Measurements from ENCODE around the gene ETV5. TPM values are rescaled to one million over a fixed set of nuclear protein-coding genes. Genes with fewer than 3 reads are reported as not detected.

The ETV5 gene
- total and polyA plus RNA-seq, 9 of the 15 experiments (the other 6 are each of a cell fraction or from before 2014, with no cell fraction given), result 9.2 to 25.9 (median 15.9) TPM

- H3K9me1 ChIP-seq (ENCODE audit: control insufficient read depth, insufficient read depth, low read length), result no peaks in the 10 kb centered on the region
- ATAC-seq, result no peak
- peaks cover 36 to 38% of the 10 kb centered on the region in 2 experiments for H3K27me3 ChIP-seq (ENCODE audit: control insufficient read depth in 2 of 2, insufficient read depth in 2 of 2, low read length in 2 of 2)
- intact Hi-C loops (cut with micrococcal nuclease), result no loop called here
- no peak overlapping the region for H3K9ac ChIP-seq (ENCODE audit: insufficient read depth in 1 of 2, low read depth in 2 of 2, low read length in 2 of 2)
- in situ Hi-C loops (cut with MboI), result no loop called here
- H3K4me1 ChIP-seq (replicated peaks in 1 of 2; ENCODE audit: control insufficient read depth in 2 of 2, insufficient read depth in 2 of 2, low read length in 2 of 2), result no peaks in the 10 kb centered on the region
- ChIA-PET POLR2A (no interaction called here), CTCF (ENCODE audit: low intra/inter-chr PET ratio) (no interaction called here)
- 3% methylated on average over 2 of the region's 2 CpGs for WGBS (ENCODE audit: insufficient coverage, low coverage, missing lambda C conversion rate)
- no peaks in the 10 kb centered on the region for H3K9me3 ChIP-seq (replicated peaks; ENCODE audit: control insufficient read depth, insufficient read depth, low read depth, low read length)
- no peak for TF ChIP-seq ZFX (CRISPR knock-in tag; IDR thresholded peaks at IDR 0.05)
- H3K36me3 ChIP-seq (ENCODE audit: control insufficient read depth, insufficient read depth, low read length), result no peaks in the 10 kb centered on the region
- no peak overlapping the region for H2AFZ ChIP-seq (ENCODE audit: low read depth, low read length)
- BruUV-seq (replicated peaks), result no TSS peak
- no peak for DNase-seq (ENCODE audit: extremely low read depth in 1 of 4, low spot score in 3 of 4)
- H4K20me1 ChIP-seq (replicated peaks; ENCODE audit: control insufficient read depth, insufficient read depth, low read length), result 0 out of 2 replicates have a peak, but pooled peaks cover 2% of the 10 kb centered on the region
- H3K27ac ChIP-seq (ENCODE audit: extremely low read depth, low read depth, low read length), result no peak overlapping the region
- no peak overlapping the region for H3K4me2 ChIP-seq (ENCODE audit: insufficient read depth, low read length)
- no peaks in the 10 kb centered on the region for H3K79me2 ChIP-seq (ENCODE audit: control insufficient read depth, insufficient read depth, low read length)
- FAIRE-seq, result no peak
- H3K4me3 ChIP-seq, result no peak overlapping the region
These were observed 45.8 kb upstream of the ETV5 start for GRCh38 chr3:186154641-186155040.

- H3K9me3 ChIP-seq (replicated peaks; ENCODE audit: control insufficient read depth, insufficient read depth, low read depth, low read length), result no peaks in the 10 kb centered on the region
- DNase-seq (ENCODE audit: extremely low read depth in 1 of 4, low spot score in 3 of 4), result no peak
- H2AFZ ChIP-seq (ENCODE audit: low read depth, low read length), result no peak overlapping the region
- no peaks in the 10 kb centered on the region for H3K79me2 ChIP-seq (ENCODE audit: control insufficient read depth, insufficient read depth, low read length)
- no peak overlapping the region for H3K9ac ChIP-seq (ENCODE audit: insufficient read depth in 1 of 2, low read depth in 2 of 2, low read length in 2 of 2)
- intact Hi-C loops (cut with micrococcal nuclease) (no loop called here), in situ Hi-C loops (cut with MboI) (no loop called here)
- H3K4me1 ChIP-seq (replicated peaks in 1 of 2; ENCODE audit: control insufficient read depth in 2 of 2, insufficient read depth in 2 of 2, low read length in 2 of 2), result no peaks in the 10 kb centered on the region
- H3K36me3 ChIP-seq (ENCODE audit: control insufficient read depth, insufficient read depth, low read length), result no peaks in the 10 kb centered on the region
- H3K4me2 ChIP-seq (ENCODE audit: insufficient read depth, low read length), result no peak overlapping the region
- H3K27me3 ChIP-seq (ENCODE audit: control insufficient read depth in 2 of 2, insufficient read depth in 2 of 2, low read length in 2 of 2), result peaks cover 44 to 50% of the 10 kb centered on the region in 2 experiments
- no peaks in the 10 kb centered on the region for H3K9me1 ChIP-seq (ENCODE audit: control insufficient read depth, insufficient read depth, low read length)
- WGBS (ENCODE audit: insufficient coverage, low coverage, missing lambda C conversion rate), result 10% methylated on average over 7 of the region's 9 CpGs
- H3K4me3 ChIP-seq, result no peak overlapping the region
- 0 out of 2 replicates have a peak, but pooled peaks cover 2% of the 10 kb centered on the region for H4K20me1 ChIP-seq (replicated peaks; ENCODE audit: control insufficient read depth, insufficient read depth, low read length)
- ChIA-PET CTCF (ENCODE audit: low intra/inter-chr PET ratio) (no interaction called here), POLR2A (no interaction called here)
- no peak for FAIRE-seq
- TF ChIP-seq SIN3B (IDR thresholded peaks at IDR 0.05; ENCODE audit: low read depth) (no peak), ZKSCAN3 (CRISPR knock-in tag; IDR thresholded peaks at IDR 0.05) (no peak), THAP7 (CRISPR knock-in tag; IDR thresholded peaks at IDR 0.05) (no peak), ZEB2 (IDR thresholded peaks at IDR 0.05) (no peak), YY1 (IDR thresholded peaks at IDR 0.05; ENCODE audit: borderline replicate concordance in 1 of 3, control insufficient read depth in 1 of 3, extremely low read depth in 1 of 3, insufficient read depth in 3 of 3, insufficient read length in 1 of 3, insufficient replicate concordance in 2 of 3, low read depth in 1 of 3, low read length in 2 of 3) (no peak), RFX7 (CRISPR knock-in tag; IDR thresholded peaks at IDR 0.05) (no peak), ETS2 (tag; IDR thresholded peaks at IDR 0.05; ENCODE audit: borderline replicate concordance, poor library complexity, severe bottlenecking) (no peak), ZBTB33 (CRISPR knock-in tag; IDR thresholded peaks at IDR 0.05) (no peak)
- no TSS peak for BruUV-seq (replicated peaks)
- H3K27ac ChIP-seq (ENCODE audit: extremely low read depth, low read depth, low read length), result no peak overlapping the region
- ATAC-seq, result no peak
These were observed 44.0 kb upstream of the ETV5 start for GRCh38 chr3:186152889-186153292.

Measured in K562 (cell line).